HCT116 (cell line): ENCODE results near the gene MAB21L3. TPM values are rescaled to one million over a fixed set of nuclear protein-coding genes. Genes with fewer than 3 reads are reported as not detected.

ENCODE experiments used
- ATAC-seq: fragments of 200-7000 bp; cut with Tn5 transposase; 2 replicates; pipeline ENCODE4 v1.9.1; 2020; ENCODE audit warnings: mild to moderate bottlenecking, moderate library complexity
- BruUV-seq: library from RNA; stranded (reverse); fragments of 400-500 nt; replicated peaks from 2 replicates; lab custom pipeline; 2021; lab: Mats Ljungman, UMichigan
- CTCF ChIA-PET: fragments of 300-600 bp; sonication (Branson Sonifier 250); formaldehyde crosslinking; loops from one replicate; lab custom pipeline; 2021; ENCODE audit warnings: antibody characterized with exemption; lab: Charles Lee
- POLR2A ChIA-PET: fragments of 300-600, 350-600 bp; sonication (Branson Sonifier 250); formaldehyde crosslinking; loops from one replicate; lab custom pipeline; 2021; ENCODE audit warnings: antibody characterized with exemption; lab: Charles Lee
- RAD21 ChIA-PET, 2 experiments: fragments of 300-600 bp; sonication (Branson Sonifier 250); formaldehyde crosslinking; loops; one replicate each; lab custom pipeline; 2023; ENCODE audit warnings: low total read pairs in 2 of 2; ENCODE audit not compliant: uncharacterized antibody in 2 of 2, unreplicated experiment in 2 of 2, low non-redundant PET in 1 of 2; lab: Charles Lee
- DNase-seq: peaks from one replicate; pipeline ENCODE4 v3.0.0-alpha.2; 2010; ENCODE audit warnings: low read depth, low spot score
- H2AFZ ChIP-seq: fragments of 200-600 bp; shearing (Covaris generic), sonication (generic); 2 replicates; pipeline ENCODE4 v1.6.1; 2017; ENCODE audit warnings: low read depth, mixed run types, mixed read lengths, antibody characterized with exemption, low read length; ENCODE audit not compliant: poor library complexity, severe bottlenecking
- H3K27ac ChIP-seq: 2 replicates; pipeline ENCODE4 v1.5.1; 2012; ENCODE audit warnings: low read depth, low read length
- H3K27me3 ChIP-seq: fragments of 200-600 bp; sonication (generic); 2 replicates; pipeline ENCODE4 v1.6.1; 2016; ENCODE audit warnings: mixed run types, low read length, mixed read lengths; ENCODE audit not compliant: insufficient read depth
- H3K36me3 ChIP-seq, 2 experiments: fragments of 200-500 bp in 1 of 2; fragments of 200-600 bp in 1 of 2; sonication (Bioruptor generic) in 1 of 2; sonication (generic) in 1 of 2; 2 replicates each; pipeline versions ENCODE4 v1.5.1 to v1.6.1; 2014 to 2016; ENCODE audit warnings: low read length in 2 of 2, inconsistent platforms in 1 of 2, mixed read lengths in 1 of 2, mixed run types in 1 of 2; ENCODE audit not compliant: insufficient read depth in 2 of 2, control insufficient read depth in 1 of 2
- H3K4me1 ChIP-seq, 2 experiments: fragments of 200-600 bp in 1 of 2; sonication (generic) in 1 of 2; 2 replicates each; pipeline versions ENCODE4 v1.5.1 to v1.6.1; 2012 to 2017; ENCODE audit warnings: low read length in 2 of 2, inconsistent platforms in 1 of 2, mild to moderate bottlenecking in 1 of 2, mixed read lengths in 1 of 2, mixed run types in 1 of 2, moderate library complexity in 1 of 2; ENCODE audit not compliant: insufficient read depth in 2 of 2, control insufficient read depth in 1 of 2
- H3K4me2 ChIP-seq: fragments of 200-600 bp; sonication (generic); 2 replicates; pipeline ENCODE4 v1.6.1; 2017; ENCODE audit warnings: mixed run types, low read length, mixed read lengths
- H3K4me3 ChIP-seq, 2 experiments: fragments of 200-600 bp in 1 of 2; sonication (generic) in 1 of 2; replicated peaks in 1 of 2; 2 replicates each; pipeline ENCODE4 v1.5.1; 2011 to 2016; ENCODE audit warnings: low read length in 2 of 2, control low read depth in 1 of 2, low read depth in 1 of 2, mild to moderate bottlenecking in 1 of 2, mixed read lengths in 1 of 2, mixed run types in 1 of 2
- H3K79me2 ChIP-seq: fragments of 200-600 bp; sonication (generic); 2 replicates; pipeline ENCODE4 v1.6.1; 2017; ENCODE audit warnings: mild to moderate bottlenecking, mixed run types, low read length, moderate library complexity, mixed read lengths; ENCODE audit not compliant: insufficient read depth
- H3K9ac ChIP-seq: fragments of 200-600 bp; sonication (generic); 2 replicates; pipeline ENCODE4 v1.6.1; 2016; ENCODE audit warnings: low read length, mixed read lengths
- H3K9me2 ChIP-seq: fragments of 200-600 bp; sonication (generic), shearing (Covaris generic); 2 replicates; pipeline ENCODE4 v1.6.1; 2017; ENCODE audit warnings: mixed run types, mild to moderate bottlenecking, moderate library complexity; ENCODE audit not compliant: insufficient read depth
- H3K9me3 ChIP-seq, 2 experiments: fragments of 200-500 bp in 1 of 2; fragments of 200-600 bp in 1 of 2; sonication (Bioruptor generic) in 1 of 2; sonication (generic) in 1 of 2; 2 replicates each; pipeline ENCODE4 v1.6.1; 2014 to 2017; ENCODE audit warnings: low read length in 2 of 2, mixed read lengths in 2 of 2, inconsistent platforms in 1 of 2, low read depth in 1 of 2, mild to moderate bottlenecking in 1 of 2, mixed run types in 1 of 2, moderate library complexity in 1 of 2; ENCODE audit not compliant: control insufficient read depth in 1 of 2, insufficient read depth in 1 of 2
- H4K20me1 ChIP-seq: fragments of 200-600 bp; sonication (generic), shearing (Covaris generic); 2 replicates; pipeline ENCODE4 v1.6.1; 2017; ENCODE audit warnings: mixed run types, mild to moderate bottlenecking, moderate library complexity; ENCODE audit not compliant: insufficient read depth
- ATF3 ChIP-seq: IDR thresholded peaks from 2 replicates; pipeline ENCODE4 v1.6.1; 2012
- CBX3 ChIP-seq: IDR thresholded peaks from 2 replicates; pipeline ENCODE4 v1.6.1; 2012; ENCODE audit warnings: low read depth
- CEBPB ChIP-seq: IDR thresholded peaks from 2 replicates; pipeline ENCODE4 v1.6.1; 2012; ENCODE audit warnings: low read depth
- EGR1 ChIP-seq: IDR thresholded peaks from 2 replicates; pipeline ENCODE4 v1.6.1; 2012; ENCODE audit warnings: low read depth
- JUND ChIP-seq: IDR thresholded peaks from 2 replicates; pipeline ENCODE4 v1.6.1; 2012
- MAX ChIP-seq: IDR thresholded peaks from 2 replicates; pipeline ENCODE4 v1.6.1; 2012
- POLR2A ChIP-seq: IDR thresholded peaks from 2 replicates; pipeline ENCODE4 v1.7.0; 2011; ENCODE audit warnings: borderline replicate concordance; ENCODE audit not compliant: insufficient read depth, insufficient read length; ENCODE audit errors: extremely low read depth
- RAD21 ChIP-seq: IDR thresholded peaks from 2 replicates; pipeline ENCODE4 v1.6.1; 2012; ENCODE audit warnings: low read depth, mild to moderate bottlenecking
- SIN3A ChIP-seq: IDR thresholded peaks from 2 replicates; pipeline ENCODE4 v1.6.1; 2012; ENCODE audit warnings: low read depth
- SRF ChIP-seq: IDR thresholded peaks from 2 replicates; pipeline ENCODE4 v1.6.1; 2012; ENCODE audit warnings: low read depth
- TCF7L2 ChIP-seq: IDR thresholded peaks from 2 replicates; pipeline ENCODE4 v1.7.0; 2011; ENCODE audit warnings: borderline replicate concordance, inconsistent platforms; ENCODE audit not compliant: insufficient read depth, insufficient read length; ENCODE audit errors: extremely low read depth
- ZBTB33 ChIP-seq: IDR thresholded peaks from 2 replicates; pipeline ENCODE4 v1.6.1; 2011; ENCODE audit warnings: mild to moderate bottlenecking, low read length, moderate library complexity; ENCODE audit not compliant: insufficient replicate concordance; ENCODE audit errors: extremely low read depth
- ZNF274 ChIP-seq: fragments of 200-500 bp; sonication (Bioruptor generic); IDR thresholded peaks from 2 replicates; pipeline ENCODE4 v1.6.1; 2014; ENCODE audit warnings: mild to moderate bottlenecking, low read depth, low read length, inconsistent platforms
- intact Hi-C: fragments of 100-400 bp; cut with micrococcal nuclease; formaldehyde crosslinking; loops from 2 replicates; pipeline ENCODE4 v1.10.0; 2022
- total RNA-seq: library from RNA; stranded (reverse); gene quantifications from one replicate; pipeline ENCODE4 v1.2.1, GENCODE V29; 2021; ENCODE audit not compliant: unreplicated experiment

The MAB21L3 gene
- total RNA-seq, 1 experiment from 2014 or later, result not detected

GRCh38 chr1:116118471-116118870 lies 7.3 kb downstream of the MAB21L3 start:
- no peak for TF ChIP-seq SIN3A
- TF ChIP-seq EGR1, result no peak
- no peak for TF ChIP-seq RAD21
- TF ChIP-seq MAX, result no peak
- no peak for TF ChIP-seq POLR2A
- TF ChIP-seq ZNF274, result no peak
- no peak for TF ChIP-seq CEBPB
- ATAC-seq, result no peak
- POLR2A ChIA-PET, result no interaction called here
- Histone ChIP-seq H3K4me1 (peaks cover 0 to 18% of the 10 kb centered on the region in 2 experiments; a peak in 2 of 4 replicates), H4K20me1 (no peaks in the 10 kb centered on the region), H3K9me3 (no peaks in the 10 kb centered on the region), H3K79me2 (no peaks in the 10 kb centered on the region), H3K36me3 (no peaks in the 10 kb centered on the region), H3K9me2 (no peaks in the 10 kb centered on the region), H3K4me3 (no peak overlapping the region), H2AFZ (no peak overlapping the region), H3K27ac (no peak overlapping the region), H3K9ac (no peak overlapping the region), H3K27me3 (no peaks in the 10 kb centered on the region), H3K4me2 (no peak overlapping the region)
- CTCF ChIA-PET, result no interaction called here
- BruUV-seq, result no TSS peak
- intact Hi-C loops, result no loop called here
- RAD21 ChIA-PET, result no interaction called here
- no peak for DNase-seq

- Histone ChIP-seq H3K9me3 (no peaks in the 10 kb centered on the region), H3K9ac (no peak overlapping the region), H3K9me2 (no peaks in the 10 kb centered on the region), H3K4me3 (no peak overlapping the region), H3K27me3 (no peaks in the 10 kb centered on the region), H3K36me3 (no peaks in the 10 kb centered on the region), H3K27ac (no peak overlapping the region), H2AFZ (no peak overlapping the region), H3K4me1 (peaks cover 0 to 18% of the 10 kb centered on the region in 2 experiments; a peak in 2 of 4 replicates), H3K4me2 (no peak overlapping the region), H4K20me1 (no peaks in the 10 kb centered on the region), H3K79me2 (no peaks in the 10 kb centered on the region)
- RAD21 ChIA-PET, result interaction anchor here in 1 of 2 experiments (0.6 kb wide), 1 partner anchor 318 kb away, joined by 3 read pairs; no protein-coding TSS in a partner anchor
- ATAC-seq, result no peak
- BruUV-seq, result no TSS peak
- CTCF ChIA-PET, result no interaction called here
- intact Hi-C loops, result no loop called here
- no peak for DNase-seq
- POLR2A ChIA-PET, result no interaction called here
- TF ChIP-seq POLR2A (no peak), TCF7L2 (no peak), SRF (no peak), SIN3A (no peak), ZBTB33 (no peak), CBX3 (no peak), ATF3 (no peak), RAD21 (no peak), MAX (no peak), JUND (no peak)
These were observed 8.7 kb downstream of the MAB21L3 start for GRCh38 chr1:116119876-116120275.
